ENCODE data around the gene SCGB1C1. TPM values are rescaled to one million over a fixed set of nuclear protein-coding genes. Genes with fewer than 3 reads are reported as not detected.
"Not testable (repeated sequence)": the region's sequence is repeated elsewhere in the genome, so short reads cannot be mapped to it uniquely, and the experiment has no call there.

The SCGB1C1 gene
- total and polyA plus RNA-seq, 7 donors: not detected

DNA sequence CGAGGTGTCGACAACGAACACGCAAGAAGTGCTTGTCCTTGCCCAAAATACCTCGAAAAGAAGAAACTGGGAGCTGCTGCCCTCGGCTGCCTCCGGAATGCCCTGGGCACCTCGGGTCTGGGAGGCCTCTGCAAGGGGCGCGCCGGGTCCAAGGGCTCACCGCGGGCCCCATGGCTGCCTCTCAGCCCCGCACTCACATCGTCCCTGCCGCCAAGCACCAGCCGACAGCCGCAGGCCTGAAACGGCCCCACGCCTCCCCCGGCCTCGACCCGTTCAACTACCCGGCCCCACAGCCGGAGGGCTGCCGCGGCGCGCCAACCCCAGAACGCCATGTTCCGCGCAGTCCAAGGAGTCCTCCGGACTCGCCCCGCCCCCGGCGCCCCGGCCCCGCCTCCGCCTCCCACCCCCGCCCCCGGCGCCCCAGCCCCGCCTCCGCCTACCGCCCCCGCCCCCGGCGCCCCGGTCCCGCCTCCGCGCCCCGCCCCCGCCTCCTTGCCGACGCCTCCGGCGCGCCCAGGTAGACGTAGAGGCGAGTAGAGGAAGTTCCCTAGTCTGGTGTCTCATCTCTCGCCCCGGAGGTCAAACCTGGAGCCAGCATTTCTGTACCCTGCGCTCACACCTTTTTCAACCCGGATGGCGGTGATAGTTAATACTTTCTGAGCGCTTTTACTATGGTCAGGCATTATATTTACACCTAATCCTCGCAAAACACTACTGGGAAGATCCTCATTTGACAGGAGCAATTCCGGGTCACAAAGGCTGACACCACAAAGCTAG is 43.3 kb downstream of the SCGB1C1 start, which contains the start of gene SIRT3:
Gene SIRT3, minus strand, starts transcription at position 346 of the 777 bp plus-strand sequence. Its CDS starts 14 bp downstream, at position 332.
- intact Hi-C loops (cut with DNase I): loop anchor here (1.0 to 10.0 kb wide), 4 partner anchors 29 to 299 kb away; partner anchors contain the start of genes BET1L, HRAS, IFITM2 and LRRC56
- 1% methylated on average over 70 of the region's 70 CpGs for WGBS, 2 donors

DNA sequence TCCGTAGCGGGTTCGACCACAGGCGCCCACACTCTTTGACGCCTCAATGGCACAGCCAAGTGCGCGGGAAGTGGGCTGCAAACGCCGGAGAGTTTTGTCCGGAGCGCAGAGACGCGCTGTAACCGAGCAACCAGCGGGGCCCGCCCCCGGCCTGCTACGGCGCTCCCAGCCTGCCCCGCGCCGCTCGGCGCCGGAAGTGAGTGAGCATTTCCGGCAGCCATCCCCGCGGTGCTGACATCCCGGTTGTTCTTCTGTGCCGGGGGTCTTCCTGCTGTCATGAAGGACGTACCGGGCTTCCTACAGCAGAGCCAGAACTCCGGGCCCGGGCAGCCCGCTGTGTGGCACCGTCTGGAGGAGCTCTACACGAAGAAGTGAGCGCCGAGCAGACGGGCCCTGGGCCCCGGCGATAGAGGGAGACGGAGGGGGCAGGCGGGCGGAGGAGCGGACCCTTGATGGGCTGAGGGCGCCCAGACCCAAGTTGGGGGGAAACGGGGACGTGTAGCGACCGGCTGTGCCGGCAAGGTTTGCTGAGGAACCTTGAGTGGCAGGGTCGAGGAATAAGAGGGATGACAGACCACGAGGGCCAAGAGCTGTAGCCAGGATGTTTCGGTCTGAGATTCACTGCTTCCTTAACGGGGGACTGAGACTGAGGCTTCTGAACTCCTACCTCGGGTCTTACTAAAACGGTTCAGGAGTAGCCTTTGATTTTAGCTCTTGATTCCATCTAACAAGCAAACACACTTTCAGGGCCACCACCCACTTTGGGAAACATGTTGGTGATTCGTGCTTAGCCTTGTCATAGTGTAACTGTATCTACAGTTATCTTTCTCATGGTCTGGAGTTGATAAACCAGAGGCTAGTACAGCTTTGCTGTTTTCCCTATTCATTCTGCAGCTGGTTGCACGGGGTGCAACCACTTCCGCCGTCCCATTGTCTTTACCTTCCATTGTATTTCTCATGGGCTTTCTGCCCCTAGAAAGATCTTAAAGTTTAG is 44.2 kb downstream of the SCGB1C1 start, which contains the start of gene PSMD13:
Gene PSMD13, plus strand, starts transcription at position 203 of the 994 bp plus-strand sequence. Its CDS starts 74 bp downstream, at position 277.
- TF ChIP-seq CTCF (IDR thresholded peaks at IDR 0.05) (peak in 1 of 4 experiments; percentile 8), EP300 (IDR thresholded peaks at IDR 0.05) (no peak), POLR2A (IDR thresholded peaks at IDR 0.05) (peak; percentile 6 to 32), POLR2AphosphoS5 (IDR thresholded peaks at IDR 0.05) (peak; percentile 37 to 80 (median 76))
- Histone ChIP-seq H3K4me1 (peaks cover 0 to 30% (median 25%) of the 10 kb centered on the region in 4 donors), H3K27me3 (no peaks in the 10 kb centered on the region), H3K4me3 (peak within 1 kb of the TSS; percentile 83 to 96 (median 87)), H3K27ac (peak within 1 kb of the TSS; percentile 94 to 99 (median 95)), H3K36me3 (peaks cover 0 to 36% (median 2%) of the 10 kb centered on the region in 4 donors), H3K9me3 (no peaks in the 10 kb centered on the region)
- DNase-seq: peak; percentile 90
- intact Hi-C loops (cut with DNase I): loop anchor here (1.0 to 10.0 kb wide), 4 partner anchors 30 to 298 kb away; partner anchors contain the start of genes BET1L, HRAS, IFITM2 and LRRC56
- 1% methylated on average over 62 of the region's 62 CpGs for WGBS, 2 donors

More for the DNA sequence above, 43.3 kb downstream of the SCGB1C1 start, which contains the start of gene SIRT3:
- H3K36me3 ChIP-seq: peaks cover 0 to 33% (median 2%) of the 10 kb centered on the region in 4 donors
- DNase-seq: peak; percentile 92
- H3K4me3 ChIP-seq: peak within 1 kb of the TSS; percentile 83 to 96 (median 87)
- H3K9me3 ChIP-seq: no peaks in the 10 kb centered on the region
- no peaks in the 10 kb centered on the region for H3K27me3 ChIP-seq
- TF ChIP-seq POLR2AphosphoS5 (IDR thresholded peaks at IDR 0.05): peak; percentile 9 to 80 (median 56)
- peak in 2 of 4 experiments; percentile 37 to 41 for TF ChIP-seq CTCF (IDR thresholded peaks at IDR 0.05)
- peak in 1 of 2 donors; percentile 32 for TF ChIP-seq POLR2A (IDR thresholded peaks at IDR 0.05)
- no peak for TF ChIP-seq EP300 (IDR thresholded peaks at IDR 0.05)
- peak within 1 kb of the TSS; percentile 94 to 99 (median 95) for H3K27ac ChIP-seq
- H3K4me1 ChIP-seq: peaks cover 0 to 30% (median 25%) of the 10 kb centered on the region in 4 donors

GRCh38 chr11:238346-238745 is 45.5 kb downstream of the SCGB1C1 start:
- Histone ChIP-seq H3K4me1 (peaks cover 0 to 30% (median 25%) of the 10 kb centered on the region in 4 donors), H3K36me3 (peaks cover 0 to 45% (median 3%) of the 10 kb centered on the region in 4 donors)
- intact Hi-C loops (cut with DNase I): loop anchor here (5.0 to 10.0 kb wide), 2 partner anchors 69 to 296 kb away; partner anchors contain the start of genes HRAS, IFITM2 and LRRC56
- 90 to 91% methylated on average over 7 of the region's 7 CpGs for WGBS, 2 donors
- not testable (repeated sequence) for H3K27me3 ChIP-seq, H3K9me3 ChIP-seq, H3K4me3 ChIP-seq, H3K27ac ChIP-seq
- peak; percentile 47 for DNase-seq

- intact Hi-C loops (cut with DNase I): no loop called here
- Histone ChIP-seq H3K27me3 (no peaks in the 10 kb centered on the region), H3K9me3 (no peaks in the 10 kb centered on the region), H3K4me3 (no peak overlapping the region), H3K4me1 (peaks cover 0 to 22% (median 19%) of the 10 kb centered on the region in 4 donors), H3K27ac (no peak overlapping the region), H3K36me3 (peaks cover 18 to 64% (median 18%) of the 10 kb centered on the region in 4 donors)
- WGBS, 2 donors: 57 to 72% methylated on average over 1 of the region's 1 CpG
- peak; percentile 27 for DNase-seq
- TF ChIP-seq CTCF (IDR thresholded peaks at IDR 0.05): no peak
- no peak for TF ChIP-seq POLR2AphosphoS5 (IDR thresholded peaks at IDR 0.05)
- no peak for TF ChIP-seq EP300 (IDR thresholded peaks at IDR 0.05)
- no peak for TF ChIP-seq POLR2A (IDR thresholded peaks at IDR 0.05)
Observed at GRCh38 chr11:240315-240714, 47.4 kb downstream of the SCGB1C1 start.

Measured in sigmoid colon (tissue), 7 donors.